Astrocyte (in vitro differentiated cells and primary cell): ENCODE results near the gene PSMD5.

ENCODE experiments used
- CTCF ChIP-seq: IDR thresholded peaks from 2 replicates; pipeline ENCODE4 v1.5.1; 2011; ENCODE audit warnings: low read depth, mild to moderate bottlenecking, inconsistent platforms, low read length, moderate library complexity; ENCODE audit not compliant: insufficient read depth
- EZH2 ChIP-seq: IDR thresholded peaks from 2 replicates; pipeline ENCODE4 v1.6.1; 2012; ENCODE audit warnings: mild to moderate bottlenecking, low read length, inconsistent platforms; ENCODE audit not compliant: insufficient read depth

- TF ChIP-seq CTCF (no peak), EZH2 (no peak)
Observed at GRCh38 chr9:120889606-120890271, 47.0 kb upstream of the PSMD5 start.
